Bone marrow (tissue), 2 donors: ENCODE data around the gene NDUFS1.
A peak's percentile ranks its signal among the peaks of the same experiment; 100 is the strongest.
"Not testable (repeated sequence)": the region's sequence is repeated elsewhere in the genome, so short reads cannot be mapped to it uniquely, and the experiment has no call there.

Experiments
- DNase-seq, 2 donors: peaks; one replicate each; lab custom pipeline; 2025; lab: John Stamatoyannopoulos, UW

NDUFS1 gene

GRCh38 chr2:206098471-206098870, 60.8 kb downstream of the NDUFS1 start:
- DNase-seq, result no peak

- DNase-seq, result no peak
Observed at GRCh38 chr2:206096876-206097275, 62.4 kb downstream of the NDUFS1 start.

GRCh38 chr2:206095536-206096332, 63.5 kb downstream of the NDUFS1 start:
- DNase-seq, result peak in 1 of 2 donors; percentile 77

- no peak for DNase-seq
Observed at GRCh38 chr2:206092297-206092696, 66.9 kb downstream of the NDUFS1 start.

- DNase-seq, result no peak
Observed at GRCh38 chr2:206088248-206088647, 71.0 kb downstream of the NDUFS1 start.

- DNase-seq, result no peak
Observed at GRCh38 chr2:206086716-206087350, 72.4 kb downstream of the NDUFS1 start.

GRCh38 chr2:206085742-206086445, 73.3 kb downstream of the NDUFS1 start, which contains the start of gene INO80D:
Gene INO80D (minus strand): TSS chr2:206086174. CDS start chr2:206063016, 23,158 bp downstream.
- DNase-seq, result peak; percentile 68 to 84

- peak in 1 of 2 donors; percentile 48 for DNase-seq
Observed at GRCh38 chr2:206084870-206085741, 74.1 kb downstream of the NDUFS1 start.

GRCh38 chr2:206084439-206084869, 74.8 kb downstream of the NDUFS1 start:
- DNase-seq, result peak in 1 of 2 donors; percentile 37

- no peak for DNase-seq
Observed at GRCh38 chr2:206083602-206084438, 75.4 kb downstream of the NDUFS1 start.

- DNase-seq, result no peak
Observed at GRCh38 chr2:206082298-206082843, 76.9 kb downstream of the NDUFS1 start.

GRCh38 chr2:206080927-206081326, 78.3 kb downstream of the NDUFS1 start:
- no peak for DNase-seq

- no peak for DNase-seq
Observed at GRCh38 chr2:206079699-206080465, 79.4 kb downstream of the NDUFS1 start.

- not testable (repeated sequence) for DNase-seq
Observed at GRCh38 chr2:206077879-206078278, 81.4 kb downstream of the NDUFS1 start.

- no peak for DNase-seq
Observed at GRCh38 chr2:206075113-206075512, 84.1 kb downstream of the NDUFS1 start.

- no peak for DNase-seq
Observed at GRCh38 chr2:206071807-206072206, 87.4 kb downstream of the NDUFS1 start.

GRCh38 chr2:206069417-206069816, 89.8 kb downstream of the NDUFS1 start:
- DNase-seq, result no peak

- DNase-seq, result no peak
Observed at GRCh38 chr2:206068207-206068606, 91.0 kb downstream of the NDUFS1 start.
